Activated T-helper 9 cell treated with anti-CD3 and anti-CD28 coated beads, Interleukin-2, amount 50 U/mL, for 16 hours (primary cell): ENCODE measurements around the gene SAMM50.

Experiments
- DNase-seq: peaks from one replicate; pipeline ENCODE4 v3.0.0-alpha.2; 2020; ENCODE audit warnings: low read depth

The SAMM50 gene

DNA sequence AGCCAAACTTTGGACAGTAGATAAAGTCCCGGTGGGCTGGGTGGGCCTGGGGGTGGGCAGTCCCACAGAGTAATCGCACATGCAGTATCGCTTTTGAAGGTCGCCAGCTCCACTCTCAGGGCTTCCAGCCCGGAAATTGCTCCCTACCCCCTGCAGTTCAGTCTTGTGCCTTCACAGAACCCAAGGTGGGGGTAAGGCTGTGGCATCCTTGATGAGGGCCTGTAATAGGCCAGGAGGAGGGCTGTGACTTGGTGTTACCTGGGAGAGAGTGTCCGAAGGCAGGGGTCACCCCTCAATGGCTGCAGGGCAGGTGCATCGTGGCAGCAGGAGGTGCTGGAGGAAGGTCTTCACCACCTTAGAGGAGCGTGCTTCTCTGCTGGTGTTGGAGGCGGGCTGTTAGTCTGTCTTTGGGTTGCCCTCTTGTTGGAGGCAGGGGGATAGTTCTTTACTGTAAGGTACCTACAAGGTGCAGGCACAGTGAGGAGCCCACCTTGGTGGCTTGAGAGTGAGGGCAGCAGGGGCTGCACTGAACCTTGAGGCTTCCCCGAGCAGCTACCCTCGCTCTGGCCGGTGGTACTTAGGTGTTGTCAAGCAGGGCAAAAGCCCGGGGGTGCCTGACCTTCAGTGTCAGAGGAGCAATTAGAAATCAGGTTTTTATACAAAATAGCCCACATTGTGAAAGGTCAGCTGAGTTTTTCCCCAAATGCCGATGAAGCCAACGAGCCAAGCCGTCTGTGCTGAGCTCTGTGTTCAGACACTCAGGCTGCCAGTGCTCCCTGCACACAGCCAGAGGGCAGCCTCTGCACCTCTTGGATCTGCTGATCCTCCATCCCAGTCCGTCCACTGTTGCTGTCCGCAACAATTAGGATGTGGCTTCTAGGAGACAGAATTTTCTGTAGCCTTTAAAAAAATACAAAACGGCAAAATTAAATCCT, 21.9 kb downstream of the SAMM50 start:
- no peak for DNase-seq

DNA sequence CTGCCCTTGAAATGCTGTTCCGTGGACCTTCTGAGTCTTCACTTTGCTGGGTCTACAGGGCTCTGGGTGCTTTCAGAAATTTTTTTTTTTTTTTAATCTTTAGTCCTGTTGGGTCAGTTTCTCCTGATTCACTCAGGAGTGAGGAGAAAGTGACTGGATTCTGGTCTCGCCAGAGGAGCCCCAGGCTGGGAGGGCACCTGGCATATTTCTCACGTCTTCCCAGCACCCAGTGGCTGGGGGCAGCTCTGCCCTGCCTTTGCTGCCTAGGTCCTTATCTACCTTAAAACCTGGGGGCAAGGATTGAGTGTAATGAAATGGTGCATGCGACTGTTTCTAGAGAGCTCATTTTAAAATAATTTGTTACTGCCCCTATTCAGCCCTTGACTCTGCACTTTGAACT, 23.3 kb downstream of the SAMM50 start:
- DNase-seq: no peak

DNA sequence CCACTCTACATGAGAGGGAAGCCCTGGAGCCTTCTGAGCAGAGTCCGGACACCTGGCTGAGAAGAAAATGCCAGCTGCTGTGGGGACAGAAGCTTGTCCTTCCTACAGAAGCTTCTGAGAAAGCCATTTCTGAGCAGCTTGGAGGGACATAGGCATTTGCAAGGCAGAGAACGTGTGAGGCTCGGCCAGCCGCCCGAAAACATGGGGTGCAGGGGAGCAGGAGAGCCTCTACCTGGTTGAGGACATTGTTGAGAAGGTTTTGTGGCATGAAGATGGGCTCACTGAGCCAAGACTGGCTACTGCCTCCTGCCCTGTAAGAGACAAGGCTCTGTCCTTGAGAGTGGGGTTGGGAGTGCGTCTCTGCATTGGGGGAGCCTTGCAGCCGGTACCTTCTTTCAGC, 25.3 kb downstream of the SAMM50 start:
- DNase-seq: no peak

DNA sequence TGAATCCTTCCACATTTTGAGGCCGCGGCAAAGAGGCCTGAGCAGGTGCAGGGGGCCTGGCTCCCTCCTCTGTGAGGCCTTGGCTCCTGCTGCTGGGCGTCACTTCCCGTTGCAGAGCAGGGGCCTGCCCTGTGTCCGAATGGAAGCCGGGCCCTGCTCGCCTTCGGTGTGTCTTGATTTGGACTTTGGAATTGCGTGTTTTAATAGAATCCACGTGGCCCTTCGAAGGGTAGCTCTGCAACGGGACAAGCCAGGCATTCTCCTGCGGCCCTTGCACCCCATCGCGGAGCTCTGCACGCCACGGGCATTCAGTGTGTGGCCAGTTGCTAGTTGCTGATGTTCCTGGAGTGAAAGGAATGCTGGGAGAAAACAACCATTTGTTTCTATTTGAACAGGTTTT, 25.8 kb downstream of the SAMM50 start:
- no peak for DNase-seq

DNA sequence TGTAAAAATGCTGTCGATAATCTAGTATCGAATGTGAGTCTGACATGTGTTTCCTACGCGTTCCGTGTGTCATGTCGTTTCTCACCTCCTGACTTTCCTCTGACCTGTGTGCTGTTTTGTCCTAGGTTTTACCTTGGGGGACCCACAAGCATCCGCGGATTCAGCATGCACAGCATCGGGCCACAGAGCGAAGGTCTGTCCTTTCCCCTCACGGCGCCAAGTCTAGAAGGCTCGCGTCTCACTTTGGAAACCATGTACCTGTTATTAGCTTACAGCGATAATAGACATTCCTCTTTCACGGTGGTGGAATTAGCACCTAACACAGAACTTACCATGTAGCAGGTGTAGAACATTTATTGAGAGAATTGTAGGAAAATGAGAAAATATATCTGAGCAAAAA, 28.6 kb downstream of the SAMM50 start:
- no peak for DNase-seq

DNA sequence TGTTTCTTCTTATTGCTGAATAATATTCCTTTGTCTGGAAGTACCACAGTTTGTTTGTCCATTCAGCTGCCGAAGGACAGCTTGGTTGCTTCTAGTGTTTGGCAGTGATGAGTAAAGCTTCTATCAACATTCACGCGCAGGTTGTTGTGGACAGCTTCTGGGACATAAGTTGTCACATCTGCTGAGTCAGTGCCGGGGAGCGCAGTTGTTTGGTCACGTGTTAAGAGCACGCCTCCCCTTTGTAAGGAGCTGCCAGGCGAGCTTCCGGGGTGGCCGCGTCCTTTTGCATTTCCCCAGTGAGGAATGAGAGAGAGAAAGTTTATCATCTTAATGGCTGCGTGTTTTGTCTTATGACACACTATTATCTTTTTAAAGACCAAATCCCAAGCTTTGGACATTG, 30.3 kb downstream of the SAMM50 start:
- DNase-seq: no peak

DNA sequence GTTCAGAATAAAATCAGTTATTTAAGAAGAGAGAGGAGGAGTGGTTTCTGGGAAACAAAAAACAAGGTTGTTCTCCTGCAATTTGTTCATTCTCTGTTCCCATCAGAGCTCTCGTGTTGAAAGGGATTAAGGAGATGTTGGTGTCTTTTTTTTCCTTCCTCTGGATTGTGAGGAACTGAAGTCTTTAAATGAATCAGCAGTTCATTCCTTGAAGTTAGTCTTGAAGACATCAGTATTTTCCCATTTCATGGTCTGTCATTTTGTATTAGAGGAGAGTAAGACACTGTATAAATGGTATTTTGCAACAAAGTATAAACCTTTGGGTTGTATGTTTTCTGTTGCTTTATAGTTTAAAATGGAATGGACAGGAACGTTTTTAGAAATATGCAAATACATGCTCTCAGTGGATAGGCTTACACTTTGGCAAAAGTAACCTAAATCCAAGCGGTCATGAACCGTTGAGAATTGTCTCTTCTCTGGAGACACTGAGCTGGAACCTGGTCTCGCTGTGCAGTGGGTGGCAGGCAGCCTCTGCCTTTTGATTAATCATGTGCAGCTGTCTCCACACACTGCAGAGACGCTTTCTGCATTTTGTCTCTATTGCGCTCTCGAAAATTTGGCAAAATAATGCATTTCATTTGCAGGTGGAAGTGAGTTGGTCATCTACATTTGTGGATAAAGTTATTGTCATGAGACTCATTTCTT, 33.0 kb downstream of the SAMM50 start:
- no peak for DNase-seq

DNA sequence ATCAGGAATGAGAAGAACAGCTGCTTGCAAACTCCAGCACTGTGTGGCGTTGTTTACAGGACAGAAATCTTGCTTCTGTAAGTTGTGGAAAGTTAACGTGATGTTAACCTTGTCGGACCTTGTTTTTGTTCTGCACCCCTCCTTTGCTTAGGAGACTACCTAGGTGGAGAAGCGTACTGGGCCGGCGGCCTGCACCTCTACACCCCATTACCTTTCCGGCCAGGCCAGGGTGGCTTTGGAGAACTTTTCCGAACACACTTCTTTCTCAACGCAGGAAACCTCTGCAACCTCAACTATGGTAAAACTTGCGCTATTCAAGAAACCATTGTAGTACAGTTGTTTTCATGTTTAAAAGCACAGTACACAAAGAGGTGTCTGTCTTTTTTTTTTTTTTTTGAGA, 33.7 kb downstream of the SAMM50 start:
- no peak for DNase-seq

DNA sequence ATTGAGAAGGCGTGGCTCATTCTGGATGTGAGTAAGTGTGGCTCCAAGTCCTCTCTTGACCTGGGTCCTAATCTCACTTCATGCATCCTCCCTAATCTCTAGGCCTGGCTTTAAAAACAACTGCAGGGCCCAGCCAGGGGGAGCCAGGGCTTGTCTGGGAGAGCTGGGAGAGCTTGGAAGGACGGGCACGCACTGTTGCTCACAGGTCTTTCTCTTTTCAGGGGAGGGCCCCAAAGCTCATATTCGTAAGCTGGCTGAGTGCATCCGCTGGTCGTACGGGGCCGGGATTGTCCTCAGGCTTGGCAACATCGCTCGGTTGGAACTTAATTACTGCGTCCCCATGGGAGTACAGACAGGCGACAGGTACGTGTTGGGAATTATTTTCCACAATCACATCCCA, 34.8 kb downstream of the SAMM50 start:
- DNase-seq: no peak

DNA sequence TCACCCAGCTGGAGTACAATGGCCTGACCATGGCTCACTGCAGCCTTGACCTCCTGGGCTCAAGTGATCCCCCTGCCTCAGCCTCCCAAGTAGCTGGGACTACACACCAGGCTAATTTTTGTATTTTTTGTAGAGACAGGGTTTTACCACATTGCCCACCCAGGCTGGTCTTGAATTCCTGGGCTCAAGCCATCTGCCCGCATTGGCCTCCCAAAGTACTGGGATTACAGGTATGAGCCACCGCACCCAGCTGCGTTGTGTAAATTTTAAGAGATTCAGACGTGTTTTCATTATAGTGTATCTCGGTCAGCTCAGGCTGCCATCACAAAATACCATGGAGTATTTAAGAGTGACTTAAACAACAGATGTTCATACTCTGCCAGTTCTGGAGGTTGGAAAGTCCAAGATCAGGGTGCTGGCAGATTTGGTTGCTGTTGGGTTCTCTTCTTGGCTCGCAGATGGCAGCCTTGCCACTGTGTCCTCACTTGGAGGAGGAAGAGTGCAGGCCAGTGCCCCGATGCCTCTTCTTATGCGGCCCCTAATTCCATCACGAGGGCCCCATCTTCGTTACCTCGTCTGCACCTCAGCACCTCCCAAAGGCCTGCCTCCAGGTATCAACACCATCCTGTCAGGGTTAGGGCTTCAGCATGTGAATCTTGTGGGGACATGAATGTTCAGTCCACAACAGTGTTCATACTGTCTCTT, 36.2 kb downstream of the SAMM50 start:
- no peak for DNase-seq

DNA sequence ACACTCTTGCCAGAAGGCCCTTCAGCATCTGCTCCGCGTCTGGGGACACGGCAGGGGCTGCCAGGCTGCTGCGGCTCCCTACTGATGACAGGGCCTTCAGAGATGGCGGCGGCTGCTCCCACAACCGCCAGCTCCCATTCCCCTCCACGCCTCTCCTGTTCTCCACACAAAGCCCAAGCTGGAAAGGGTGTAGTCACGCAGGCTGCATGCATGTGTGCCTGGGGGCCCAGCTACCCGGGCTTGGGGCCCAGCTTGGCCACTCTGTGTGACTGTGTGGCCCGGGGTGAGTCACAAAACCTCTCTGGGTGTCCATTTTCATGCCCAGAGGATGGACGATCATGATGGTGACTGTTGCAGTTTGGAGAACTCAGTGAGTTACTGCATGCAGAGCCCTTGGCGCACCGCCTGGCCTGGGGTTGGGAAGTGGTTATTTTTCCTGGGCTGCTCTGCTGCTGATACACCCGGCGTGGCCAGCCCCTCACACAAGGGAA, 37.1 kb downstream of the SAMM50 start:
- DNase-seq: no peak

DNA sequence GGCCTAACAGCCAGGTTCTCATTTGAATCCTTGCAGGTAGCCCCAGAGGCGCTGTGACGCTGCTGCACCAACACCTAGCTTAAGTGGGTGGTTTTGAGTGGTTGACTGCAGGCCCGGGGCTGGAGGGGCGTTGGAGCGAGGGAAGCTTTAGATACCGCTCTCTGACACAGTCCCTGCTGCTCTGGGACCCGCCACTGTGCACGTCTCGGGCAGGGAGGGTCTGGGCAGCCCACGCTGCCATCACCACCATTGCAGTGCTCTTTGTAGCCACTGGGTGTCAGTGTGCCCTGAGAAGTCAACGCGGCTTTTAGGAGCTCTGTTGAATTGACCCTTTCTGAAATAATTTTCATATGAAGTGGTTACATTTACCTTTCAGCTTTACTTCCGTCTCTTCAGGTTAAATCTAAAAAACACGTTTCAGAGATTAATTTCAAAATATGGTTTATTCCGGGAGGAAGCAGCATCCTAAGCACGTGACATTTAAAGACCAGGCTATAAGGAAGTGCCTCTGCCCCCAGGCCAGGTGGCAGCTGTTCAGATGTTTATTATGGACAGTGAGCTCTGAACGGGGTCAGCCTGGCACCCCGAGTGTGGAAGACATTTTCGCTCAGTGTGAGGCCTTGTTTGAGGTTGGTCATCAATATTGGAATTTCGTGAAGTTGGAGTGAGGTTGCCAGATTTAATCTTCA, 38.0 kb downstream of the SAMM50 start:
- DNase-seq: peak; percentile 40

DNA sequence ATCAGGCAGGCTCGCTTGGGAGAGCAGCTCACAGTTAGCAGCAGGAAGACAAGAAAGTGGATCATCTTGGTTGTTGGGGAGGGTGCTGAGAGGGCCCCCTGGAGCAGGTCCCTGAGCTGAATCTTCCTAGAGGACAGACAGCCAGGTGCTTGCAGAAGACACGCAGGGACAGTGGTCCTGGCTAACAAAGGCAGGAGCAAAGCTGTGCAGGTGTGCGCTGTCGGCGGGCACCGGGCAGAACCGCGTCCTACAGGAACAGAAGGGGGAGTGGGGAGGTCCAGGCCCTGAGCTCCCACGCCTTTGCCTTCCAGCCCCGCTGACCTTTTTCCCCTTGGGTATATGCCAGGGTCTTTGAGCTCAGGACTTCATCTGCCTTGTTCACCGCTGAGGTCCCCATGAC, 38.8 kb downstream of the SAMM50 start:
- DNase-seq: no peak

DNA sequence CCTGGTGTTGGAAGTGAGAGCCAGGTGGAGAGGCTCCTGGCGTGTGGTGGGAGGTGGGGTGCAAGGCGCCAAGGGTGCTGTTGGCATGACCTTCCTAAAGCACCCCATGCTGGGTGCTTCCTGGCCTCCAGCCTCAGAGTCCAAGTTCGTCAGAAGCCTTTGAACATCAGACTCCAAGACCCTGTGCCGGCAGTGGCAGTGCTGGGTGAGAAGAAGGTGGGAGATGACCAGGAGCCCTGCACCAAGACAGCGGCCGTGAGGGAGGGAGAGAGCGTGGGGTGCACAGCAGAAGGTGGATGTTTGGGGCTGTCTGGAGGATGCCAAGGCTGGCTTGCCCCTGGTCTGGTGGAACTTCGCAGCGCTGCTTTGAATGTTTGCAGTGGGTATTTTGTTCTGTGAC, 39.2 kb downstream of the SAMM50 start:
- no peak for DNase-seq

DNA sequence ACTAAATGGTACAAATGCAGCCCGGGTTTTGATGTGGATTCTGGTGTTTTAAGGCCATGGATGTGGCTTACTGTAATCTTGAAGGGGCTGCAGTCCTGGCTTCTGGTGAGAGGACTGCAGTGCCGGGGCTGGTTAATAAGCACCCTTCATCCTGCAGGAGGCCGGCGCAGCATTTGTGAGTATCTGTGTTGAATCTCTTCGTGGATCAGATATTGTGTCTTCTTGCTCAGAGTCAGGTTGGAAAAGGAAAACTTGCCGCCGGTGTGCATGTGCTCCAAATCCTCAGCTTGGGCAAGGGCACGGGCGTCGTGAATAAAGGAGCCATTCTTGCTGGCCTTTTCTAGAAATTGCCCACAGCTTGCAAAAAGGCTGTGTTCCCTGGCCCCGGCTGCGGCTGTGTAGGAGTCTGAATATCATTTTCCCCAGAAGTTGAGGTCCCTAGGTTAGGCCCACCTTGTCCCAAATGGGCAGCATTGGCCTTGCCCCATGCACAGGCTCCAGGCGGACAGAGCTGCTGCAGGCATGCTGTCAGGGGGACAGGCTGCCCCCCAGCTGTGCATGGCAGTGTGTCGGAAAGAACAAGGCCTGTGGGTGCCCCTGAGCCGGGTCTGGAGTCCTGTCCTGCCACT, 39.9 kb downstream of the SAMM50 start:
- DNase-seq: no peak

DNA sequence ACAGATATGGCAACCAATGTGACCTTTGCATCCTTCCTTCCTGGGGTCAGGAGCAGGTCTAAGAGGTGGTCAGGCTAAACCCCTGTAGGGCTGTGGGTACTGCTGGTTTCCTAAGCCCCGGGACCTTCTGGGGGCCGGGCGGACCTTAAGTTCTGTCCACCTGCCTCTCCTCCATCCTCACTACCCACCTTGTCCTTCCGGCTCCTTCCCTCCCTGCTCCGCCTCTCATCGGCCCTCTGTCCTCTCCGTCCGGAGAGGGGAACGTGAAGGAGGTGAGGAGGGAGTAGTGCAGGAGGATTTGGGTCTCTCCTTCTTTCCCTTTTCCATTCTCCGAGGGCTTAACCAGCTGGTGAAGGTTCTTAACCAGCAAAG, 40.5 kb downstream of the SAMM50 start:
- DNase-seq: no peak

DNA sequence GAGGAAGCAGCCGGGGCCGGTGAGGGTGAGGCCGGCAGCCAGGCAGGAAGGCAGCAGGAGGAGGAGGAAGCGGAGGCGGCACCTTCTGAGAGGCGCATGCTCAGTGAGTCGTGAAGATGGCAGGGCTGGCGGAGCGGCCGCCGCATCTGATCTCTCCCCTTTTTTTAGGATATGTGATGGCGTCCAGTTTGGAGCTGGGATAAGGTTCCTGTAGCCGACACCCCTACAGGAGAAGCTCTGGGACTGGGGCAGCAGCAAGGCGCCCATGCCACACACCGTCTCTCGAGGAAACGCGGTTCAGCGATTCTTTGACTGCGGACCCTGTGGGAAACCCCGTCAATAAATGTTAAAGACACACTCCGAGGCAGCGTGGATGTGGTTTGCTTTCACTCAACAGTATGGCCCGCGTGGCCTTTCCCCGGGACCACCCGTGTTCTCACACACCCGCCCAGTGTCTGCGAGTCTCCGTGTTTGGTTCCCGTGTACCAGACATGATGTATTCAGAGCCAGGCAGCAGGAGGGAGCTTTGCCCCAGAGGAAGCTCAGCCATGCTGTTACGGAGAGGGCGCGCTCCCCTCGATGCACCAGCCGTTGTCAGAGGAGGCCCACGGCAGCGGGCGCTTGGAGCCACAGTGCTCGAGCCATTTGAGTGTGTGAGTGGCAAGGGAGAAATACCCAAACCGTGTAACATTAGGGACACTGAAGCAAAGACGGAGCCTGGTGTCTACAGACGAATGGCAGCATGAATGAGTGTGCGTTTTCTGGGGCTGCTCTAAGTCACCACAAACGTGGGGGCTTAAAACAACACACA, 41.1 kb downstream of the SAMM50 start:
- peak; percentile 58 for DNase-seq

DNA sequence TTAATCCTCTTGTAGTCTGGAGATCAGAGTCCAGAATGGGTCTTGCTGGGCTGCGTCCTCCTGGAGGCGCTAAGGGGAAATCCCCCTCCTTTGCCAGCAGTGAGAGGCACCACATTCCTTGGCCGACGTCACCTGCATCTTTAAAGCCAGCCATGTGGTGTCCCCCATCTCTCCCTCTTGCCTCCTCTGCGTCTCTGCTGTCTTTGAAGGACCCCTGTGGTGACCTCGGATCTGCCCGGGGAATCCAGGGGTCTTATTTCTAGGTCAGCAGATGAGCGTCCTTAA, 41.7 kb downstream of the SAMM50 start:
- no peak for DNase-seq

DNA sequence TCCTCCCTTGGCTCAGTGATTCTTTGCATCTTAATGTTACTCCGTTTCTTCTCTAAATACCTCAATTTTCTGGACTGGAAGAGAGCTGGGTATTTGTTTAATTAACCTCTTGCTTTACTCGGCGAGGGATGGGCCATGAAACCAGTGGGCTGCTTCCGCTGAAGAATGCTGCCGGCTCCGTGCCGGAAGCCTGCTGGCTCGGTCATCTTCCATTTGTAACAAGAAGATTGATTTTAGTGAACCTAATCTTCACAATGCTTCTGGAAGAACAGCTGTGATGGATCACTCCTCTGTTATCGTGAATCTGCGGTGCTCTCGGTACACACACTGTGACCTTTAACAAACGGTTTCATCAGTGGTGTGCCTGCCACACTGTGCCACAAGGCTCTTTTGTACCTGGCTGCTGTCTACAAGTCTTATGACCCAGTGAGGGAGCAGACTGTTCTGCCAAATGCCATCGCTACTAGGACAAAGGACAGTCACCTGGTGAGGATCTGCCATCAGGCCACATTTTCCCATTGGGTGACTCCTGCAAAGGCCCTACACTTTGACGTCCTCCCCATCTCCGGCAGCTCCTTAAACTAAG, 43.5 kb downstream of the SAMM50 start:
- no peak for DNase-seq

DNA sequence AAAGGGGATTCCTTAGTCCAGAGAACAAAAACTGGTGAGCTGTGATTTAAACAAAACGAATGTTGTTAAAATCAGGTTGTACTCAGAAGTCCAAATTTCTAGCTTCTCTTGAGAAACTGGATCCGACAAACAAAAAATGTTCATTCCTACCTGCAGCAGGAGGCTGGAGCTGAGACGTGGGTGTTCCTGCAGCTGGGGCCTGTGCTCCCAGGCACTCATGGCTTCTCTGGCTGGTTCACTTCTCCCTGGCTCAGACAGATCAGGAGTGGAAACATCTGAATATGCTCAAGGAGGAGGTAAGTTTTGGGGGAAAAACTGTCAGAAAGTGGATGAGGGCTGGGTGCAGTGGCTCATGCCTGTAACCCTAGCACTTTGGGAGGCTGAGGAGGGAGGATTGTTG, 44.1 kb downstream of the SAMM50 start:
- no peak for DNase-seq

DNA sequence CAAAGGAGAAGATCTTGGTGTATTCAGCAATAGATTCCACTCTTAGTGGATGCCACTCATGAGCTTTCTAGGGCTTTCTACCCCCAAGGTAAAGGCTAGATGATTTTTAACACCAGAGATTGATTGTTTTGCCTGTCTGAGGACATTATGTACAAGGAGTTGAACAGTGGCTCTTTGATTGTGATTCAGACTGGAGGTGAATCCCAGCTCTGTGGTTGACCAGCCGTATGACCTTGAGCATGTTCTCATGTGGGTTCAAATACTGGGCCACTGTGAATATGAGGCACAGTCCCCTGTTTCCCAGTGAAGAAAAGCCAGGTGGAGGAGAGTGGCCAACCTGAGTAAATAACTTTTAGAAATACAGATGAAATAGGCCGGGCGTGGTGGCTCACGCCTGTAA, 44.9 kb downstream of the SAMM50 start:
- DNase-seq: no peak
